Endothelial cell of umbilical vein (primary cell): ENCODE measurements around the gene ETDA. TPM values are rescaled to one million over a fixed set of nuclear protein-coding genes. Genes with fewer than 3 reads are reported as not detected.

Experiments
- BruUV-seq: library from RNA; stranded (reverse); fragments of 400-500 nt; replicated peaks from 2 replicates; lab custom pipeline; 2021; lab: Mats Ljungman, UMichigan
- CTCF ChIA-PET: fragments of 300-600, 350-600 bp; sonication (Branson Sonifier 250); formaldehyde crosslinking; loops from one replicate; lab custom pipeline; 2021; ENCODE audit warnings: antibody characterized with exemption, inconsistent platforms; lab: Charles Lee
- POLR2A ChIA-PET: fragments of 300-600, 350-600 bp; sonication (Branson Sonifier 250); formaldehyde crosslinking; loops from one replicate; lab custom pipeline; 2021; ENCODE audit warnings: antibody characterized with exemption, inconsistent platforms; lab: Charles Lee
- DNase-seq: peaks from one replicate; pipeline ENCODE4 v3.0.0-alpha.2; 2011; ENCODE audit warnings: low read depth, low spot score
- FAIRE-seq: peaks from 2 replicates; lab custom pipeline; 2011; peaks lifted over from hg19 to GRCh38; lab: Jason Lieb, UNC
- H2AFZ ChIP-seq: 2 replicates; pipeline ENCODE4 v1.6.0; 2012; ENCODE audit warnings: low read depth, low read length, control low read depth, inconsistent platforms
- H3K27ac ChIP-seq: 2 replicates; pipeline ENCODE4 v1.5.1; 2011; ENCODE audit warnings: low read depth, mild to moderate bottlenecking, control low read depth, low read length, moderate library complexity; ENCODE audit not compliant: insufficient read depth
- H3K27me3 ChIP-seq, 2 experiments: 2 replicates each; pipeline versions ENCODE4 v1.6.0 to v1.6.1; 2011; ENCODE audit warnings: low read length in 2 of 2, mixed read lengths in 1 of 2; ENCODE audit not compliant: control insufficient read depth in 2 of 2, insufficient read depth in 2 of 2
- H3K36me3 ChIP-seq, 2 experiments: 2 replicates in 1 of 2; 3 replicates in 1 of 2; pipeline ENCODE4 v1.5.1; 2011; ENCODE audit warnings: low read length in 2 of 2, mild to moderate bottlenecking in 1 of 2, moderate library complexity in 1 of 2; ENCODE audit not compliant: control insufficient read depth in 2 of 2, insufficient read depth in 2 of 2; ENCODE audit errors: extremely low read depth in 1 of 2
- H3K4me1 ChIP-seq: 3 replicates; pipeline ENCODE4 v1.5.1; 2011; ENCODE audit warnings: mild to moderate bottlenecking, low read length; ENCODE audit not compliant: control insufficient read depth, insufficient read depth; ENCODE audit errors: extremely low read depth
- H3K4me2 ChIP-seq: 2 replicates; pipeline ENCODE4 v1.6.1; 2011; ENCODE audit warnings: low read length, control low read depth, mixed read lengths; ENCODE audit not compliant: insufficient read depth
- H3K4me3 ChIP-seq, 3 experiments: fragments of 200-600 bp in 1 of 3; sonication (generic), shearing (Covaris generic) in 1 of 3; replicated peaks in 1 of 3; 2 replicates each; pipeline ENCODE4 v1.5.1; 2011 to 2016; ENCODE audit warnings: control low read depth in 3 of 3, low read length in 3 of 3, mild to moderate bottlenecking in 2 of 3, inconsistent platforms in 1 of 3, low read depth in 1 of 3, moderate library complexity in 1 of 3; ENCODE audit not compliant: insufficient read depth in 1 of 3
- H3K79me2 ChIP-seq: 2 replicates; pipeline ENCODE4 v1.6.0; 2012; ENCODE audit warnings: low read length, inconsistent platforms; ENCODE audit not compliant: control insufficient read depth, insufficient read depth
- H3K9ac ChIP-seq: replicated peaks from 2 replicates; pipeline ENCODE3; 2011; ENCODE audit warnings: low read length, control low read depth; ENCODE audit not compliant: insufficient read depth; ENCODE audit errors: extremely low read depth
- H3K9me1 ChIP-seq: replicated peaks from 3 replicates; pipeline ENCODE4 v1.6.0; 2011; ENCODE audit warnings: mild to moderate bottlenecking, low read length; ENCODE audit not compliant: control insufficient read depth, insufficient read depth; ENCODE audit errors: extremely low read depth
- H3K9me3 ChIP-seq: replicated peaks from 2 replicates; pipeline ENCODE4 v1.5.1; 2012; ENCODE audit warnings: low read length, inconsistent platforms; ENCODE audit not compliant: control insufficient read depth, insufficient read depth
- H4K20me1 ChIP-seq: replicated peaks from 2 replicates; pipeline ENCODE3; 2011; ENCODE audit warnings: mild to moderate bottlenecking, low read length; ENCODE audit not compliant: control insufficient read depth, insufficient read depth; ENCODE audit errors: extremely low read depth
- EZH2 ChIP-seq: IDR thresholded peaks from 2 replicates; pipeline ENCODE4 v1.6.1; 2012; ENCODE audit warnings: borderline replicate concordance, low read depth, mild to moderate bottlenecking, moderate library complexity, low read length, inconsistent platforms; ENCODE audit not compliant: severe bottlenecking
- FOS ChIP-seq: IDR thresholded peaks from 2 replicates; pipeline ENCODE4 v1.6.1; 2011; ENCODE audit warnings: mild to moderate bottlenecking, low read length, moderate library complexity, borderline replicate concordance; ENCODE audit not compliant: insufficient read depth
- GATA2 ChIP-seq: IDR thresholded peaks from 2 replicates; pipeline ENCODE4 v1.7.0; 2011; ENCODE audit warnings: low read depth, mild to moderate bottlenecking, moderate library complexity, mixed read lengths, low read length; ENCODE audit not compliant: insufficient read length, insufficient read depth
- JUN ChIP-seq: IDR thresholded peaks from 2 replicates; pipeline ENCODE4 v1.6.1; 2011; ENCODE audit warnings: borderline replicate concordance, low read depth; ENCODE audit not compliant: insufficient read length, insufficient read depth
- MYC ChIP-seq: IDR thresholded peaks from one replicate; pipeline ENCODE4 v1.6.1; 2011; ENCODE audit warnings: mild to moderate bottlenecking, low read depth, low read length
- POLR2A ChIP-seq: IDR thresholded peaks from 2 replicates; pipeline ENCODE4 v1.6.1; 2012; ENCODE audit warnings: low read depth, mild to moderate bottlenecking, control low read depth, low read length
- POLR2AphosphoS5 ChIP-seq: IDR thresholded peaks from 2 replicates; pipeline ENCODE4 v1.6.1; 2012; ENCODE audit warnings: low read depth, mild to moderate bottlenecking, control low read depth, low read length, moderate library complexity; ENCODE audit not compliant: insufficient read depth
- dilution Hi-C: fragments of 300-500 bp; cut with MboI; formaldehyde crosslinking; loops from one replicate; pipeline ENCODE4 v1.15.0; 2019; ENCODE audit warnings: low sequenced_read_pairs; ENCODE audit not compliant: extremely low pct_ligation_motif_present
- intact Hi-C: fragments of 100-400 bp; cut with micrococcal nuclease; formaldehyde crosslinking; loops from one replicate; pipeline ENCODE4 v1.10.0; 2022
- polyA plus RNA-seq, 4 experiments: library from polyadenylated mRNA; depleted of rRNA in 3 of 4; stranded (reverse) in 3 of 4; unstranded in 1 of 4; fragments of >200 nt; gene quantifications; 2 replicates each; pipeline versions ENCODE4 v1.2.1 to v1.2.3, GENCODE V29; 2011 to 2012; ENCODE audit warnings: missing spikeins in 1 of 4
- total RNA-seq: library from RNA; stranded (reverse); gene quantifications from 2 replicates; pipeline ENCODE4 v1.2.3, GENCODE V29; 2021
- TF ChIP-seq, protein P1 (sequence below): IDR thresholded peaks from 2 replicates; pipeline ENCODE4 v1.6.1; 2011; ENCODE audit not compliant: insufficient read depth, insufficient read length
- TF ChIP-seq, protein P2 (sequence below), 2 donors: IDR thresholded peaks; 1 replicate in 1 of 2; 2 replicates in 1 of 2; pipeline ENCODE4 v1.5.1; 2011; ENCODE audit warnings: low read length in 2 of 2, mild to moderate bottlenecking in 2 of 2, moderate library complexity in 2 of 2, control low read depth in 1 of 2, inconsistent platforms in 1 of 2, low read depth in 1 of 2; ENCODE audit not compliant: insufficient read depth in 1 of 2; ENCODE audit errors: extremely low read depth in 1 of 2

ETDA gene
- total and polyA plus RNA-seq, 2 donors (not counting 3 experiments of a cell fraction or from before 2014, with no cell fraction given): not detected

DNA sequence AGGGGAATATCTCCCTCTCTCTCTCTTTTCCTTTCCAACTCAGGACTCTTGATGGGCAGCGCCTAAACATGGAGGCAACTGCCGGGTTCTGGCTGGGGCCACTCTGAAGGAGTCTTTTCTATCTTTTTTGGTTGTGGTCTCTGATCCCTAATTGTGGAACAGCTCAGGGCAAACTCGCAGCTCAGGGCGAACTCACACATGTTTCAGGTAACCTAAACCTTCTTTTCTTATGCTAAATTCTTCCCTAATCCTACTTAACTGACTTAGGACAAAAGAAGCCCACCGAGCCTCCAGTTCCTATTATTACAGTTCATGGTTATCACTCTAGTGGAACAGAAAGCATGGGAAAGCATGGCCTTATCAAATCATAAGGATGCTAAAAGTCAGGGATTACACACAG is 21.3 kb downstream of the ETDA start:
- Histone ChIP-seq H3K4me2 (no peak overlapping the region), H3K9ac (no peak overlapping the region), H3K4me1 (no peaks in the 10 kb centered on the region), H3K9me1 (no peaks in the 10 kb centered on the region), H2AFZ (no peak overlapping the region), H3K79me2 (no peaks in the 10 kb centered on the region), H3K27ac (no peak overlapping the region), H3K9me3 (no peaks in the 10 kb centered on the region), H3K27me3 (no peaks in the 10 kb centered on the region), H3K4me3 (no peak overlapping the region), H3K36me3 (no peaks in the 10 kb centered on the region), H4K20me1 (no peaks in the 10 kb centered on the region)
- intact Hi-C loops (no loop called here), dilution Hi-C loops (no loop called here)
- no peak for TF ChIP-seq JUN
- no peak for TF ChIP-seq GATA2
- TF ChIP-seq FOS: no peak
- TF ChIP-seq, protein P1, sequence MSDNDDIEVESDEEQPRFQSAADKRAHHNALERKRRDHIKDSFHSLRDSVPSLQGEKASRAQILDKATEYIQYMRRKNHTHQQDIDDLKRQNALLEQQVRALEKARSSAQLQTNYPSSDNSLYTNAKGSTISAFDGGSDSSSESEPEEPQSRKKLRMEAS: no peak
- no peak for TF ChIP-seq POLR2AphosphoS5
- no peak for TF ChIP-seq POLR2A
- TF ChIP-seq MYC: no peak
- no peak for TF ChIP-seq EZH2
- TF ChIP-seq, protein P2, sequence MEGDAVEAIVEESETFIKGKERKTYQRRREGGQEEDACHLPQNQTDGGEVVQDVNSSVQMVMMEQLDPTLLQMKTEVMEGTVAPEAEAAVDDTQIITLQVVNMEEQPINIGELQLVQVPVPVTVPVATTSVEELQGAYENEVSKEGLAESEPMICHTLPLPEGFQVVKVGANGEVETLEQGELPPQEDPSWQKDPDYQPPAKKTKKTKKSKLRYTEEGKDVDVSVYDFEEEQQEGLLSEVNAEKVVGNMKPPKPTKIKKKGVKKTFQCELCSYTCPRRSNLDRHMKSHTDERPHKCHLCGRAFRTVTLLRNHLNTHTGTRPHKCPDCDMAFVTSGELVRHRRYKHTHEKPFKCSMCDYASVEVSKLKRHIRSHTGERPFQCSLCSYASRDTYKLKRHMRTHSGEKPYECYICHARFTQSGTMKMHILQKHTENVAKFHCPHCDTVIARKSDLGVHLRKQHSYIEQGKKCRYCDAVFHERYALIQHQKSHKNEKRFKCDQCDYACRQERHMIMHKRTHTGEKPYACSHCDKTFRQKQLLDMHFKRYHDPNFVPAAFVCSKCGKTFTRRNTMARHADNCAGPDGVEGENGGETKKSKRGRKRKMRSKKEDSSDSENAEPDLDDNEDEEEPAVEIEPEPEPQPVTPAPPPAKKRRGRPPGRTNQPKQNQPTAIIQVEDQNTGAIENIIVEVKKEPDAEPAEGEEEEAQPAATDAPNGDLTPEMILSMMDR (IDR thresholded peaks at IDR 0.05; ENCODE audit: extremely low read depth in 1 of 2, insufficient read depth in 1 of 2, low read depth in 1 of 2, low read length in 2 of 2): no peak
- BruUV-seq: no TSS peak
- ChIA-PET POLR2A (no interaction called here), CTCF (no interaction called here)
- no peak for DNase-seq
- no peak for FAIRE-seq
